ENCODE measurements around the gene GABRB1. TPM values are rescaled to one million over a fixed set of nuclear protein-coding genes. Genes with fewer than 3 reads are reported as not detected.

GABRB1 gene
- total and polyA plus RNA-seq, 2 experiments from 2014 or later = 0.26 to 0.97 TPM

DNA sequence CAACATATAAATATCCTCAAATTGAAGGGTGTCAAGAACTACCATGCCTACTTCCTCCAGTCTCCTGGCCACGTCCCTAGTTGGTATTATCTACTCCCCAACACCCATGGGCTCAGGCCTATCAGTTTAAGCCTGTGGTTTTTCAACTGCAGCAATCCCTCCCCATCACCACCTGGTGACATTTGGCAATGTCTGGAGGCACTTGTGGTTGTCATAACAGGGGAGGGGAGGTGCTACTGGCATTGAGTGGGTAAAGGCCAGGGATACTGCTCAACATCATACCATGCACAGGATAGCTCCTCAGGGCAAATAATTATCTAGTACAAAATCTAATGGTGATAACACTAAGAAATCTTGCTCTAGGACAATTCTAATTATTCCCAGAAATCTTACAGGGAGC lies 336.8 kb downstream of the GABRB1 start (continued):
- no peak for TF ChIP-seq ZNF331 (CRISPR knock-in tag; IDR thresholded peaks at IDR 0.05; ENCODE audit: low read depth)
- no peak for TF ChIP-seq STAT1 (IDR thresholded peaks at IDR 0.05; ENCODE audit: unreplicated experiment)
- no peak for TF ChIP-seq JUNB (IDR thresholded peaks at IDR 0.05; ENCODE audit: unreplicated experiment)
- TF ChIP-seq ZNF114 (CRISPR knock-in tag; IDR thresholded peaks at IDR 0.05) = no peak

DNA sequence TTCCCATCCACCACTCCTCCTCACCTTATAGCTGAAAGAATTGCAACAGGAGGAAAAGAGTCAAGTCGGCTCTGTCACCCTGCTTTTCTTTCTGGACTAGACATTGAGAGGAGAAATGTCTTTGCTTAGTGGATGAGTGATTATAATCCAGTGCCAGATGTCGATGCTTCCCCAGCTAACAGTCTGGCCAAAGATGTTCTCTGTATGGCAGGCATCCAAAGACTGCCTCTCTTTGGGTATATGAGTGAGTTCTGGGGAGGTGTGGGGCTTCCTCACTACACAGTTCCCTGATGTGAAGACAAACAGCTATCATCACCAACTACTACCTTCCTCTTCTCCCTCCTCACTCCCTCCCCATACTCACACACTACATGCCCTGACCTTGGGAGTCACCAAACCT lies 341.2 kb downstream of the GABRB1 start:
- Histone ChIP-seq H3K79me2 (replicated peaks; ENCODE audit: insufficient read depth) (no peaks in the 10 kb centered on the region), H3K4me1 (ENCODE audit: insufficient read depth) (no peaks in the 10 kb centered on the region), H2AFZ (no peak overlapping the region), H4K20me1 (replicated peaks; ENCODE audit: insufficient read depth) (no peaks in the 10 kb centered on the region), H3K4me3 (no peak overlapping the region), H3K9me2 (ENCODE audit: insufficient read depth) (peaks cover 2% of the 10 kb centered on the region; the same call in 1 of the 2 replicates), H3F3A (replicated peaks; ENCODE audit: low read depth) (no peaks in the 10 kb centered on the region), H3K4me2 (no peak overlapping the region), H3K27me3 (ENCODE audit: insufficient read depth) (no peaks in the 10 kb centered on the region), H3K27ac (ENCODE audit: low read depth) (no peak overlapping the region), H3K36me3 (ENCODE audit: insufficient read depth) (no peaks in the 10 kb centered on the region)
- ATAC-seq = no peak
- no peak for DNase-seq (ENCODE audit: low spot score)
- Mint-ChIP-seq H3K4me3 (no peak overlapping the region), H3K27ac (no peak overlapping the region), H3K27me3 (ENCODE audit: insufficient read depth, low read depth, poor library complexity) (peaks cover 5% of the 10 kb centered on the region), H3K9me3 (peaks cover 12% of the 10 kb centered on the region), H3K4me1 (no peaks in the 10 kb centered on the region), H3K36me3 (ENCODE audit: low read depth) (no peaks in the 10 kb centered on the region)
- TF ChIP-seq, protein P1, sequence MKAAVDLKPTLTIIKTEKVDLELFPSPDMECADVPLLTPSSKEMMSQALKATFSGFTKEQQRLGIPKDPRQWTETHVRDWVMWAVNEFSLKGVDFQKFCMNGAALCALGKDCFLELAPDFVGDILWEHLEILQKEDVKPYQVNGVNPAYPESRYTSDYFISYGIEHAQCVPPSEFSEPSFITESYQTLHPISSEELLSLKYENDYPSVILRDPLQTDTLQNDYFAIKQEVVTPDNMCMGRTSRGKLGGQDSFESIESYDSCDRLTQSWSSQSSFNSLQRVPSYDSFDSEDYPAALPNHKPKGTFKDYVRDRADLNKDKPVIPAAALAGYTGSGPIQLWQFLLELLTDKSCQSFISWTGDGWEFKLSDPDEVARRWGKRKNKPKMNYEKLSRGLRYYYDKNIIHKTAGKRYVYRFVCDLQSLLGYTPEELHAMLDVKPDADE (IDR thresholded peaks at IDR 0.05) = no peak
- TF ChIP-seq, protein P2, sequence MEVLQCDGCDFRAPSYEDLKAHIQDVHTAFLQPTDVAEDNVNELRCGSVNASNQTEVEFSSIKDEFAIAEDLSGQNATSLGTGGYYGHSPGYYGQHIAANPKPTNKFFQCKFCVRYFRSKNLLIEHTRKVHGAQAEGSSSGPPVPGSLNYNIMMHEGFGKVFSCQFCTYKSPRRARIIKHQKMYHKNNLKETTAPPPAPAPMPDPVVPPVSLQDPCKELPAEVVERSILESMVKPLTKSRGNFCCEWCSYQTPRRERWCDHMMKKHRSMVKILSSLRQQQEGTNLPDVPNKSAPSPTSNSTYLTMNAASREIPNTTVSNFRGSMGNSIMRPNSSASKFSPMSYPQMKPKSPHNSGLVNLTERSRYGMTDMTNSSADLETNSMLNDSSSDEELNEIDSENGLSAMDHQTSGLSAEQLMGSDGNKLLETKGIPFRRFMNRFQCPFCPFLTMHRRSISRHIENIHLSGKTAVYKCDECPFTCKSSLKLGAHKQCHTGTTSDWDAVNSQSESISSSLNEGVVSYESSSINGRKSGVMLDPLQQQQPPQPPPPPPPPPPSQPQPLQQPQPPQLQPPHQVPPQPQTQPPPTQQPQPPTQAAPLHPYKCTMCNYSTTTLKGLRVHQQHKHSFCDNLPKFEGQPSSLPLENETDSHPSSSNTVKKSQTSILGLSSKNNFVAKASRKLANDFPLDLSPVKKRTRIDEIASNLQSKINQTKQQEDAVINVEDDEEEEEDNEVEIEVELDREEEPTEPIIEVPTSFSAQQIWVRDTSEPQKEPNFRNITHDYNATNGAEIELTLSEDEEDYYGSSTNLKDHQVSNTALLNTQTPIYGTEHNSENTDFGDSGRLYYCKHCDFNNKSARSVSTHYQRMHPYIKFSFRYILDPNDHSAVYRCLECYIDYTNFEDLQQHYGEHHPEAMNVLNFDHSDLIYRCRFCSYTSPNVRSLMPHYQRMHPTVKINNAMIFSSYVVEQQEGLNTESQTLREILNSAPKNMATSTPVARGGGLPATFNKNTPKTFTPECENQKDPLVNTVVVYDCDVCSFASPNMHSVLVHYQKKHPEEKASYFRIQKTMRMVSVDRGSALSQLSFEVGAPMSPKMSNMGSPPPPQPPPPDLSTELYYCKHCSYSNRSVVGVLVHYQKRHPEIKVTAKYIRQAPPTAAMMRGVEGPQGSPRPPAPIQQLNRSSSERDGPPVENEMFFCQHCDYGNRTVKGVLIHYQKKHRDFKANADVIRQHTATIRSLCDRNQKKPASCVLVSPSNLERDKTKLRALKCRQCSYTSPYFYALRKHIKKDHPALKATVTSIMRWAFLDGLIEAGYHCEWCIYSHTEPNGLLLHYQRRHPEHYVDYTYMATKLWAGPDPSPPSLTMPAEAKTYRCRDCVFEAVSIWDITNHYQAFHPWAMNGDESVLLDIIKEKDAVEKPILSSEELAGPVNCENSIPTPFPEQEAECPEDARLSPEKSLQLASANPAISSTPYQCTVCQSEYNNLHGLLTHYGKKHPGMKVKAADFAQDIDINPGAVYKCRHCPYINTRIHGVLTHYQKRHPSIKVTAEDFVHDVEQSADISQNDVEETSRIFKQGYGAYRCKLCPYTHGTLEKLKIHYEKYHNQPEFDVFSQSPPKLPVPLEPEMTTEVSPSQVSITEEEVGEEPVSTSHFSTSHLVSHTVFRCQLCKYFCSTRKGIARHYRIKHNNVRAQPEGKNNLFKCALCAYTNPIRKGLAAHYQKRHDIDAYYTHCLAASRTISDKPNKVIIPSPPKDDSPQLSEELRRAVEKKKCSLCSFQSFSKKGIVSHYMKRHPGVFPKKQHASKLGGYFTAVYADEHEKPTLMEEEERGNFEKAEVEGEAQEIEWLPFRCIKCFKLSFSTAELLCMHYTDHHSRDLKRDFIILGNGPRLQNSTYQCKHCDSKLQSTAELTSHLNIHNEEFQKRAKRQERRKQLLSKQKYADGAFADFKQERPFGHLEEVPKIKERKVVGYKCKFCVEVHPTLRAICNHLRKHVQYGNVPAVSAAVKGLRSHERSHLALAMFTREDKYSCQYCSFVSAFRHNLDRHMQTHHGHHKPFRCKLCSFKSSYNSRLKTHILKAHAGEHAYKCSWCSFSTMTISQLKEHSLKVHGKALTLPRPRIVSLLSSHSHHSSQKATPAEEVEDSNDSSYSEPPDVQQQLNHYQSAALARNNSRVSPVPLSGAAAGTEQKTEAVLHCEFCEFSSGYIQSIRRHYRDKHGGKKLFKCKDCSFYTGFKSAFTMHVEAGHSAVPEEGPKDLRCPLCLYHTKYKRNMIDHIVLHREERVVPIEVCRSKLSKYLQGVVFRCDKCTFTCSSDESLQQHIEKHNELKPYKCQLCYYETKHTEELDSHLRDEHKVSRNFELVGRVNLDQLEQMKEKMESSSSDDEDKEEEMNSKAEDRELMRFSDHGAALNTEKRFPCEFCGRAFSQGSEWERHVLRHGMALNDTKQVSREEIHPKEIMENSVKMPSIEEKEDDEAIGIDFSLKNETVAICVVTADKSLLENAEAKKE (CRISPR knock-in tag; IDR thresholded peaks at IDR 0.05) = no peak
- TF ChIP-seq, protein P3, sequence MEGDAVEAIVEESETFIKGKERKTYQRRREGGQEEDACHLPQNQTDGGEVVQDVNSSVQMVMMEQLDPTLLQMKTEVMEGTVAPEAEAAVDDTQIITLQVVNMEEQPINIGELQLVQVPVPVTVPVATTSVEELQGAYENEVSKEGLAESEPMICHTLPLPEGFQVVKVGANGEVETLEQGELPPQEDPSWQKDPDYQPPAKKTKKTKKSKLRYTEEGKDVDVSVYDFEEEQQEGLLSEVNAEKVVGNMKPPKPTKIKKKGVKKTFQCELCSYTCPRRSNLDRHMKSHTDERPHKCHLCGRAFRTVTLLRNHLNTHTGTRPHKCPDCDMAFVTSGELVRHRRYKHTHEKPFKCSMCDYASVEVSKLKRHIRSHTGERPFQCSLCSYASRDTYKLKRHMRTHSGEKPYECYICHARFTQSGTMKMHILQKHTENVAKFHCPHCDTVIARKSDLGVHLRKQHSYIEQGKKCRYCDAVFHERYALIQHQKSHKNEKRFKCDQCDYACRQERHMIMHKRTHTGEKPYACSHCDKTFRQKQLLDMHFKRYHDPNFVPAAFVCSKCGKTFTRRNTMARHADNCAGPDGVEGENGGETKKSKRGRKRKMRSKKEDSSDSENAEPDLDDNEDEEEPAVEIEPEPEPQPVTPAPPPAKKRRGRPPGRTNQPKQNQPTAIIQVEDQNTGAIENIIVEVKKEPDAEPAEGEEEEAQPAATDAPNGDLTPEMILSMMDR (conservative IDR thresholded peaks at IDR 0.05; ENCODE audit: low read depth in 2 of 2) = no peak
- TF ChIP-seq POLR2AphosphoS5 (IDR thresholded peaks at IDR 0.05; ENCODE audit: low read depth) (no peak), STAT1 (IDR thresholded peaks at IDR 0.05; ENCODE audit: unreplicated experiment) (no peak), CREB1 (CRISPR knock-in tag; IDR thresholded peaks at IDR 0.05; ENCODE audit: low read depth) (no peak), EZH2 (IDR thresholded peaks at IDR 0.05; ENCODE audit: low read depth, unreplicated experiment) (no peak), ZNF331 (CRISPR knock-in tag; IDR thresholded peaks at IDR 0.05; ENCODE audit: low read depth) (no peak), NANOG (IDR thresholded peaks at IDR 0.05; ENCODE audit: borderline replicate concordance) (no peak), ZNF114 (CRISPR knock-in tag; IDR thresholded peaks at IDR 0.05) (no peak), EZH2phosphoT487 (IDR thresholded peaks at IDR 0.05; ENCODE audit: unreplicated experiment) (no peak), JUNB (IDR thresholded peaks at IDR 0.05; ENCODE audit: unreplicated experiment) (no peak)
- TF ChIP-seq, protein P4, sequence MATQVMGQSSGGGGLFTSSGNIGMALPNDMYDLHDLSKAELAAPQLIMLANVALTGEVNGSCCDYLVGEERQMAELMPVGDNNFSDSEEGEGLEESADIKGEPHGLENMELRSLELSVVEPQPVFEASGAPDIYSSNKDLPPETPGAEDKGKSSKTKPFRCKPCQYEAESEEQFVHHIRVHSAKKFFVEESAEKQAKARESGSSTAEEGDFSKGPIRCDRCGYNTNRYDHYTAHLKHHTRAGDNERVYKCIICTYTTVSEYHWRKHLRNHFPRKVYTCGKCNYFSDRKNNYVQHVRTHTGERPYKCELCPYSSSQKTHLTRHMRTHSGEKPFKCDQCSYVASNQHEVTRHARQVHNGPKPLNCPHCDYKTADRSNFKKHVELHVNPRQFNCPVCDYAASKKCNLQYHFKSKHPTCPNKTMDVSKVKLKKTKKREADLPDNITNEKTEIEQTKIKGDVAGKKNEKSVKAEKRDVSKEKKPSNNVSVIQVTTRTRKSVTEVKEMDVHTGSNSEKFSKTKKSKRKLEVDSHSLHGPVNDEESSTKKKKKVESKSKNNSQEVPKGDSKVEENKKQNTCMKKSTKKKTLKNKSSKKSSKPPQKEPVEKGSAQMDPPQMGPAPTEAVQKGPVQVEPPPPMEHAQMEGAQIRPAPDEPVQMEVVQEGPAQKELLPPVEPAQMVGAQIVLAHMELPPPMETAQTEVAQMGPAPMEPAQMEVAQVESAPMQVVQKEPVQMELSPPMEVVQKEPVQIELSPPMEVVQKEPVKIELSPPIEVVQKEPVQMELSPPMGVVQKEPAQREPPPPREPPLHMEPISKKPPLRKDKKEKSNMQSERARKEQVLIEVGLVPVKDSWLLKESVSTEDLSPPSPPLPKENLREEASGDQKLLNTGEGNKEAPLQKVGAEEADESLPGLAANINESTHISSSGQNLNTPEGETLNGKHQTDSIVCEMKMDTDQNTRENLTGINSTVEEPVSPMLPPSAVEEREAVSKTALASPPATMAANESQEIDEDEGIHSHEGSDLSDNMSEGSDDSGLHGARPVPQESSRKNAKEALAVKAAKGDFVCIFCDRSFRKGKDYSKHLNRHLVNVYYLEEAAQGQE (IDR thresholded peaks at IDR 0.05; ENCODE audit: unreplicated experiment) = no peak

Measured in GM23338 (cell line).